HG02588 (cell line): ENCODE results near the gene FERMT2.

Source experiments
- ATAC-seq: cut with Tn5 transposase; IDR thresholded peaks from one replicate; pipeline ENCODE4 v1.9.1; 2021; ENCODE audit warnings: mild to moderate bottlenecking, moderate library complexity; ENCODE audit not compliant: unreplicated experiment

FERMT2 gene

GRCh38 chr14:52950898-52951680 lies at the start of gene FERMT2:
TSS of gene FERMT2 (minus strand) at chr14:52951050. CDS start at chr14:52950568, 482 bp downstream.
- peak; percentile 57 for ATAC-seq

GRCh38 chr14:52998376-52999015 lies 47.6 kb upstream of the FERMT2 start:
- no peak for ATAC-seq

GRCh38 chr14:52996493-52996892 lies 45.6 kb upstream of the FERMT2 start:
- no peak for ATAC-seq

GRCh38 chr14:52995998-52996397 lies 45.1 kb upstream of the FERMT2 start:
- ATAC-seq, result no peak

GRCh38 chr14:52992236-52992870 lies 41.5 kb upstream of the FERMT2 start:
- ATAC-seq, result no peak

GRCh38 chr14:52988139-52988538 lies 37.3 kb upstream of the FERMT2 start:
- ATAC-seq, result no peak

GRCh38 chr14:52987514-52987913 lies 36.7 kb upstream of the FERMT2 start:
- ATAC-seq, result no peak

GRCh38 chr14:52987042-52987441 lies 36.2 kb upstream of the FERMT2 start:
- ATAC-seq, result no peak

- ATAC-seq, result no peak
These were observed 26.9 kb upstream of the FERMT2 start for GRCh38 chr14:52977798-52978197.

GRCh38 chr14:52974406-52974805 lies 23.6 kb upstream of the FERMT2 start:
- ATAC-seq, result no peak

- ATAC-seq, result peak; percentile 57
These were observed 10.3 kb upstream of the FERMT2 start for GRCh38 chr14:52961060-52961639.

- peak; percentile 16 for ATAC-seq
These were observed 9.8 kb upstream of the FERMT2 start for GRCh38 chr14:52960627-52961026.

GRCh38 chr14:52954346-52955214 lies 3.7 kb upstream of the FERMT2 start:
- no peak for ATAC-seq

GRCh38 chr14:52951681-52952554 lies 1.1 kb upstream of the FERMT2 start:
- no peak for ATAC-seq

- ATAC-seq, result peak; percentile 41
These were observed 396 bp downstream of the FERMT2 start for GRCh38 chr14:52950410-52950897.

GRCh38 chr14:52949711-52950409 lies 990 bp downstream of the FERMT2 start:
- no peak for ATAC-seq

GRCh38 chr14:52949249-52949648 lies 1.6 kb downstream of the FERMT2 start:
- ATAC-seq, result no peak

- no peak for ATAC-seq
These were observed 2.0 kb downstream of the FERMT2 start for GRCh38 chr14:52948836-52949235.

GRCh38 chr14:52948039-52948438 lies 2.8 kb downstream of the FERMT2 start:
- ATAC-seq, result no peak
